ENCODE results near the gene EXD3.

The EXD3 gene

GRCh38 chr9:137456864-137457405 lies 34.0 kb upstream of the EXD3 start:
- DNase-seq (ENCODE audit: low read depth), result no peak
- H3K4me3 ChIP-seq (ENCODE audit: low read length), result no peak overlapping the region
- TF ChIP-seq CTCF (conservative IDR thresholded peaks at IDR 0.05; ENCODE audit: low read depth, low read length), result no peak

GRCh38 chr9:137456061-137456863 lies 33.3 kb upstream of the EXD3 start:
- no peak for TF ChIP-seq CTCF (conservative IDR thresholded peaks at IDR 0.05; ENCODE audit: low read depth, low read length)
- H3K4me3 ChIP-seq (ENCODE audit: low read length), result no peak overlapping the region
- DNase-seq (ENCODE audit: low read depth), result no peak

DNA sequence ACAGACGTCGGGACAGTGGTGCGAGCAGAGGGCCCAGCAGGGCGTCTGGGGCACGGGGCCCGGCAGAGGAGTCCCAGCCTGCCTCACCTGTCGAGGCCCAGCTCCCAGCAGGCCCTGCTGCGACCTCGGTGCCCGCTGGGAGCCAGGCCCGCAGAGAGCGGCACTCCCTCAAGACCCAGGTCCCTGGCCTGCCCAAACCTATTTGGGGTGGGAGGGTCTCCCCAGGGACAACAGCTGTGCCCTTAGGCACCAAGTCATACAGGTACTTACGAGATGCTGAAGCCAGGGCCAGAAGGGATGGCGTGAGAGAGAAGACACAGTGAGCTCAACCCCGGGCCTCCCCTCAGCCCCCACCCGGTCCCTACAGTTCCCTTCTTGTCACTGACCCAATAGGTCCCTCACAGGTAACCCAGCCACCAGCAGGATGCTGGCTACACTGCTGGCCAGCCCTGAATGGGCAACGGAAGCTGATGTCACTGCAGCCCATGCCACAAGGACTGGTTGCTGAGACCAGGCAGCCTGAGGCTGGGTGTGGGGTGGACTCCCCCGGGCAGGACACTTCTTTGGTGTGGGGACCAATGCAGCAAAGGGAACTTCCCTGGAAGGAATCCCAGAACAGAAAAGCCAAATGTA lies 32.5 kb upstream of the EXD3 start:
- DNase-seq (ENCODE audit: low read depth), result no peak

DNA sequence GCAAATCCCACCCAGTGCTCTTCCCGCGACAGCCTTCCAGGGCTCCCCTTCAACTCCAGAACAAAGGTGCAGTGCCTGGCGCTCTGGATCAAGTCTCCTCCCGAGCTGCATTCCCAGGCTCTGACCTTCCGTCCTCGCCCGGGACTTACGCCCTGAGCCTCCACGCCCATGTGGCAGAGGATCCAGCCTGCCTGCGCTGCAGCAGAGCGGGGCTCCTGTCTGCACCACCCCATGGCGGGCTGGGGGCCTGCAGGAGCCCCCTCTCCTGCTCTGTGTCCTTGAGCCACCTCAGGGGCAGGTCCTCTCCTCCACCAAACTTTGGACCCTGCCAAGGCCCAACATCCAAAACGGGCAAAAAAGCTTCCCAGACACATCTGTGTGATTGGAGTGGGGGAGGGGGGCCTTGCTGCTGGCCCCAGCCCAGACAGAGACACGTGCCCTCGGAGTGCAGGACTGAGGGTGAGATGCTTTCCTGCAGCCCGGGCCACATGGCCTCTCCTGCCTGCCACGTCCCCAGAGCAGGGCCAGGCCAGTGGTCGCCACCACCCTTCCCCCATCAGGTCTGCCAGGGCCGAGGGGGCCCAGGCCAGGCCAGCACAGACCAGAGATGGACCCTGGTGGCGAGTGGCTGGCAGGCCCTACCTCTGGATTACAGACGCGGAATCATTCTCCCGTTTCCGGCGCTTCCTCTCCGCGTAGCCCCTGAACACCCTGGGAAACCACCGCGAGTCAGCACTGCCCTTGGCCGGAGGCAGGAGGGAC lies 31.8 kb upstream of the EXD3 start:
- DNase-seq (ENCODE audit: low read depth), result no peak
- H3K4me3 ChIP-seq (ENCODE audit: low read length), result peak overlapping the region; percentile 39
- TF ChIP-seq CTCF (conservative IDR thresholded peaks at IDR 0.05; ENCODE audit: low read depth, low read length), result no peak

More for the DNA sequence above, 32.5 kb upstream of the EXD3 start:
- TF ChIP-seq CTCF (conservative IDR thresholded peaks at IDR 0.05; ENCODE audit: low read depth, low read length), result no peak
- H3K4me3 ChIP-seq (ENCODE audit: low read length), result no peak overlapping the region

GRCh38 chr9:137454145-137454596 lies 31.2 kb upstream of the EXD3 start:
- no peak for DNase-seq (ENCODE audit: low read depth)
- peak overlapping the region; percentile 39 for H3K4me3 ChIP-seq (ENCODE audit: low read length)
- TF ChIP-seq CTCF (conservative IDR thresholded peaks at IDR 0.05; ENCODE audit: low read depth, low read length), result no peak

DNA sequence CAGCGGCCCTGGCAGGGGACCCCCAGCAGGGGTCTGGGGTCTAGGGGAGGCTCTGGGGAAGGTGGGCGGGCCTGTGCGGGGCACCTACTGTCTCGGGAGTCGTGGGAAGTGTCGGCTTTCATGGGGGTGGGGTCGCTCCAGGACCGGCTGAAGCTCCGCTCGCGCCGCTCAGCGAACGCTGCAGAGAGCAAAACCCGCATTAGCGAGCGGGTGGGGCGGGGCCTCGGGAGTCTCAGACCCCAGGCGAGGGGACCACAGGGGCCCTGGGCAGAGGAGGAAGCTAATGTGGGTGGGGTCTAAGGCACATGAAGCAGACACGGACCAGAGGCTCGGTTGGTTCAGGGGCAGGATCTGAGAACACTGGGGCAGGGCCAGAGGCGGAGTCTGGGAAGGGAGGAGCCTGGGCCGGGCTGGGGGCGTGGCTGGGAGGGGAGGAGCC lies 30.7 kb upstream of the EXD3 start:
- DNase-seq (ENCODE audit: low read depth), result no peak
- TF ChIP-seq CTCF (conservative IDR thresholded peaks at IDR 0.05; ENCODE audit: low read depth, low read length), result no peak
- peak overlapping the region; percentile 36 for H3K4me3 ChIP-seq (ENCODE audit: low read length)
